WI38 (cell line): Measurements from ENCODE around the gene PCDHA4.
A peak's percentile ranks its signal among the peaks of the same experiment; 100 is the strongest.
"Not testable (repeated sequence)": the region's sequence is repeated elsewhere in the genome, so short reads cannot be mapped to it uniquely, and the experiment has no call there.

Experiments
- H3K4me3 ChIP-seq: 2 replicates; pipeline ENCODE4 v1.5.1; 2011; ENCODE audit warnings: low read depth, mild to moderate bottlenecking, control low read depth, low read length
- CTCF ChIP-seq: IDR thresholded peaks from 2 replicates; pipeline ENCODE4 v1.5.1; 2012; ENCODE audit warnings: low read depth, mild to moderate bottlenecking, control low read depth, low read length

The PCDHA4 gene

GRCh38 chr5:140791089-140791488 lies 15.8 kb upstream of the PCDHA4 start:
- TF ChIP-seq CTCF = no peak
- H3K4me3 ChIP-seq = no peak overlapping the region

DNA sequence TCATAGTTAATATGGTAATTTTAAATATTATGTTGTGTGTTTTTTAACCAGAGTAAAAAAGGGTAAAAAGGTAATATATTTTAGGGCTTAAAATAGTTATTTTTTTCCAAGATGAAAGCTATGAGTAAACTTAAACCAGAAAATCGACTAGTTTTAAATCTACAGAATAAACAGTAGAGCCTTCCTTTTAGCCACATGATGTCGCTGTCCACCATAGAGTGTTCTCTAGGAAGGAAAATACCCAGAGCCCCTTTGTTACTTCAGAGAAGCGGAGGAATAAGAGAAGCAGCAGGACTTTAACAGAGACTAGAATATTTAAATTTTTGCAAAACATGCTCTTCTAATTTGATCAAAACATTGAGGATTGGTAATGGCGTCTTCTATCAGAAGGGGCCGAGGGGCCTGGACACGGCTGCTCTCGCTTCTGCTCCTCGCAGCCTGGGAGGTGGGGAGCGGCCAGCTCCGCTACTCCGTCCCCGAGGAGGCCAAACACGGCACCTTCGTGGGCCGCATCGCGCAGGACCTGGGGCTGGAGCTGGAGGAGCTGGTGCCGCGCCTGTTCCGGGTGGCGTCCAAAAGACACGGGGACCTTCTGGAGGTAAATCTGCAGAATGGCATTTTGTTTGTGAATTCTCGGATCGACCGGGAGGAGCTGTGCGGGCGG lies 12.1 kb upstream of the PCDHA4 start, which contains the start of gene PCDHA2:
TSS of gene PCDHA2 (plus strand) at position 258 of the 664 bp plus-strand sequence.
- peak within 1 kb of the TSS; percentile 32 for H3K4me3 ChIP-seq
- no peak for TF ChIP-seq CTCF

- H3K4me3 ChIP-seq = peak overlapping the region; percentile 32
- TF ChIP-seq CTCF = no peak
These were observed 11.6 kb upstream of the PCDHA4 start for GRCh38 chr5:140795259-140795641.

GRCh38 chr5:140796072-140796717 lies 10.7 kb upstream of the PCDHA4 start:
- not testable (repeated sequence) for H3K4me3 ChIP-seq

DNA sequence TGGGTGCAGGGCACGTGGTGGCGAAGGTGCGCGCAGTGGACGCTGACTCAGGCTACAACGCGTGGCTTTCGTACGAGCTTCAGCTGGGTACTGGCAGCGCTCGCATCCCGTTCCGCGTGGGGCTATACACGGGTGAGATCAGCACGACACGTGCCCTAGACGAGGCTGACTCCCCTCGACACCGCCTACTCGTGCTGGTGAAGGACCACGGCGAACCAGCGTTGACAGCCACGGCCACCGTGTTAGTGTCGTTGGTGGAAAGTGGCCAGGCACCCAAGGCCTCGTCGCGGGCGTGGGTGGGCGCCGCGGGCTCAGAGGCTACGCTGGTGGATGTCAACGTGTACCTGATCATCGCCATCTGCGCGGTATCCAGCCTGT lies 10.2 kb upstream of the PCDHA4 start:
- no peak for TF ChIP-seq CTCF
- H3K4me3 ChIP-seq = no peak overlapping the region

GRCh38 chr5:140800816-140801493 lies 5.9 kb upstream of the PCDHA4 start, which contains the start of gene PCDHA3:
TSS of gene PCDHA3 (plus strand) at chr5:140801057.
- no peak within 1 kb of the TSS for H3K4me3 ChIP-seq
- no peak for TF ChIP-seq CTCF

GRCh38 chr5:140801494-140801841 lies 5.4 kb upstream of the PCDHA4 start:
- no peak for TF ChIP-seq CTCF
- H3K4me3 ChIP-seq = no peak overlapping the region

DNA sequence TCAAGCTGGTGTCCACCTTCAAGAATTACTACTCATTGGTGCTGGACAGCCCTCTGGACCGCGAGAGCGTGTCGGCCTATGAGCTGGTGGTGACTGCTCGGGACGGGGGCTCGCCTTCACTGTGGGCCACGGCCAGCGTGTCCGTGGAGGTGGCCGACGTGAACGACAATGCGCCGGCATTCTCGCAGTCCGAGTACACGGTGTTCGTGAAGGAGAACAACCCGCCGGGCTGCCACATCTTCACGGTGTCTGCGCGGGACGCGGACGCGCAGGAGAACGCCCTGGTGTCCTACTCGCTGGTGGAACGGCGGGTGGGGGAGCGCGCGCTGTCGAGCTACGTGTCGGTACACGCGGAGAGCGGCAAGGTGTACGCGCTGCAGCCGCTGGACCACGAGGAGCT lies 4.5 kb upstream of the PCDHA4 start:
- not testable (repeated sequence) for H3K4me3 ChIP-seq
